Muscle layer of colon (tissue), 2 donors: ENCODE data around the gene TUBA4B.
A peak's percentile ranks its signal among the peaks of the same experiment; 100 is the strongest.

Experiments
- H3K27ac ChIP-seq: one replicate; pipeline ENCODE4 v1.7.0; 2013; ENCODE audit warnings: low read depth, mild to moderate bottlenecking, low read length, moderate library complexity
- H3K27me3 ChIP-seq, 2 donors: one replicate each; pipeline ENCODE4 v1.7.0; 2013; ENCODE audit warnings: low read length in 2 of 2, mild to moderate bottlenecking in 2 of 2; ENCODE audit not compliant: insufficient read depth in 2 of 2, control insufficient read depth in 1 of 2
- H3K36me3 ChIP-seq: one replicate; pipeline ENCODE4 v1.7.0; 2013; ENCODE audit warnings: mild to moderate bottlenecking, low read length; ENCODE audit not compliant: insufficient read depth
- H3K4me1 ChIP-seq: one replicate; pipeline ENCODE4 v1.7.0; 2013; ENCODE audit warnings: mild to moderate bottlenecking, low read length; ENCODE audit not compliant: insufficient read depth
- H3K4me3 ChIP-seq, 2 donors: one replicate each; pipeline ENCODE4 v1.7.0; 2013; ENCODE audit warnings: low read length in 2 of 2, low read depth in 1 of 2, mild to moderate bottlenecking in 1 of 2, moderate library complexity in 1 of 2
- H3K9ac ChIP-seq: one replicate; pipeline ENCODE4 v1.7.0; 2013; ENCODE audit warnings: low read length
- H3K9me3 ChIP-seq: one replicate; pipeline ENCODE4 v1.7.0; 2013; ENCODE audit warnings: mild to moderate bottlenecking, low read length
- donor health status: abdominal sarcoma.
- donor health status: Adenocarcinoma of cecum.

The TUBA4B gene

GRCh38 chr2:219244789-219245147 is 8.3 kb upstream of the TUBA4B start:
- Histone ChIP-seq H3K9me3 (no peaks in the 10 kb centered on the region), H3K27ac (peak overlapping the region; percentile 89), H3K4me3 (peak overlapping the region; percentile 80 to 98), H3K9ac (peak overlapping the region; percentile 82), H3K27me3 (no peaks in the 10 kb centered on the region), H3K36me3 (peaks cover 18% of the 10 kb centered on the region), H3K4me1 (peaks cover 37% of the 10 kb centered on the region)

- Histone ChIP-seq H3K9ac (peak within 1 kb of the TSS; percentile 82), H3K36me3 (peaks cover 19% of the 10 kb centered on the region), H3K27me3 (no peaks in the 10 kb centered on the region), H3K4me1 (peaks cover 42% of the 10 kb centered on the region), H3K4me3 (peak within 1 kb of the TSS; percentile 80 to 98), H3K27ac (peak within 1 kb of the TSS; percentile 89), H3K9me3 (no peaks in the 10 kb centered on the region)
Measured at GRCh38 chr2:219245148-219245898, 7.7 kb upstream of the TUBA4B start, which contains the start of the genes GLB1L and STK16. Gene GLB1L, minus strand, starts transcription at chr2:219245444. Its CDS starts 1,871 bp downstream, at chr2:219243573. Gene STK16, plus strand, starts transcription at chr2:219245479. Its CDS starts 521 bp downstream, at chr2:219246000.

- peaks cover 46% of the 10 kb centered on the region for H3K4me1 ChIP-seq
Measured at GRCh38 chr2:219245899-219246230, 7.2 kb upstream of the TUBA4B start.

GRCh38 chr2:219246559-219246958 is 6.5 kb upstream of the TUBA4B start:
- no peak overlapping the region for H3K27ac ChIP-seq
- no peak overlapping the region for H3K9ac ChIP-seq
- peaks cover 46% of the 10 kb centered on the region for H3K4me1 ChIP-seq
- H3K4me3 ChIP-seq = no peak overlapping the region
- H3K9me3 ChIP-seq = no peaks in the 10 kb centered on the region
- H3K36me3 ChIP-seq = peaks cover 24% of the 10 kb centered on the region
- no peaks in the 10 kb centered on the region for H3K27me3 ChIP-seq

More at GRCh38 chr2:219245899-219246230, 7.2 kb upstream of the TUBA4B start:
- peak overlapping the region; percentile 82 for H3K9ac ChIP-seq
- H3K27me3 ChIP-seq = no peaks in the 10 kb centered on the region
- H3K9me3 ChIP-seq = no peaks in the 10 kb centered on the region
- peak overlapping the region; percentile 80 to 98 for H3K4me3 ChIP-seq
- H3K36me3 ChIP-seq = peaks cover 24% of the 10 kb centered on the region
- peak overlapping the region; percentile 89 for H3K27ac ChIP-seq

GRCh38 chr2:219247678-219248642 is 5.1 kb upstream of the TUBA4B start:
- H3K36me3 ChIP-seq = peaks cover 24% of the 10 kb centered on the region
- no peak overlapping the region for H3K9ac ChIP-seq
- H3K4me3 ChIP-seq = no peak overlapping the region
- H3K4me1 ChIP-seq = peaks cover 58% of the 10 kb centered on the region
- peak overlapping the region; percentile 28 for H3K27ac ChIP-seq
- no peaks in the 10 kb centered on the region for H3K27me3 ChIP-seq
- no peaks in the 10 kb centered on the region for H3K9me3 ChIP-seq

- Histone ChIP-seq H3K9ac (no peak overlapping the region), H3K4me1 (peaks cover 63% of the 10 kb centered on the region), H3K9me3 (no peaks in the 10 kb centered on the region), H3K36me3 (peaks cover 24% of the 10 kb centered on the region), H3K27ac (peak overlapping the region; percentile 59), H3K27me3 (no peaks in the 10 kb centered on the region), H3K4me3 (no peak overlapping the region)
Measured at GRCh38 chr2:219248845-219249202, 4.2 kb upstream of the TUBA4B start.

- Histone ChIP-seq H3K27me3 (no peaks in the 10 kb centered on the region), H3K4me3 (no peak overlapping the region), H3K36me3 (peaks cover 24% of the 10 kb centered on the region), H3K27ac (peak overlapping the region; percentile 59), H3K4me1 (peaks cover 61% of the 10 kb centered on the region), H3K9me3 (no peaks in the 10 kb centered on the region), H3K9ac (peak overlapping the region; percentile 10)
Measured at GRCh38 chr2:219249203-219249980, 3.7 kb upstream of the TUBA4B start.

- Histone ChIP-seq H3K9me3 (no peaks in the 10 kb centered on the region), H3K36me3 (peaks cover 24% of the 10 kb centered on the region), H3K27me3 (no peaks in the 10 kb centered on the region), H3K4me3 (peak overlapping the region in 1 of 2 donors; percentile 25), H3K9ac (peak overlapping the region; percentile 10), H3K4me1 (peaks cover 61% of the 10 kb centered on the region), H3K27ac (peak overlapping the region; percentile 59)
Measured at GRCh38 chr2:219250049-219250781, 2.8 kb upstream of the TUBA4B start.

- Histone ChIP-seq H3K9ac (no peak overlapping the region), H3K4me3 (no peak overlapping the region), H3K9me3 (no peaks in the 10 kb centered on the region), H3K4me1 (peaks cover 51% of the 10 kb centered on the region), H3K27me3 (no peaks in the 10 kb centered on the region), H3K36me3 (peaks cover 21% of the 10 kb centered on the region), H3K27ac (no peak overlapping the region)
Measured at GRCh38 chr2:219251656-219252055, 1.4 kb upstream of the TUBA4B start.

- H3K9ac ChIP-seq = no peak overlapping the region
- H3K4me1 ChIP-seq = peaks cover 46% of the 10 kb centered on the region
- H3K27ac ChIP-seq = no peak overlapping the region
Measured at GRCh38 chr2:219252084-219252483, 959 bp upstream of the TUBA4B start.

More at GRCh38 chr2:219252084-219252483, 959 bp upstream of the TUBA4B start:
- no peaks in the 10 kb centered on the region for H3K27me3 ChIP-seq
- H3K9me3 ChIP-seq = no peaks in the 10 kb centered on the region
- H3K4me3 ChIP-seq = peak overlapping the region in 1 of 2 donors; percentile 82
- H3K36me3 ChIP-seq = peaks cover 19% of the 10 kb centered on the region
